ACC112 (cell line): ENCODE data around the gene CLDN5.

Experiments
- H2AFZ ChIP-seq: fragments of 200-600 bp; sonication (generic); one replicate; pipeline ENCODE4 v1.6.0; 2017; ENCODE audit warnings: antibody characterized with exemption, low read length; ENCODE audit not compliant: unreplicated experiment
- H3K27ac ChIP-seq: fragments of 200-600 bp; sonication (generic); 2 replicates; pipeline ENCODE4 v1.5.1; 2014; ENCODE audit warnings: low read depth, mild to moderate bottlenecking, antibody characterized with exemption, low read length, moderate library complexity
- H3K27me3 ChIP-seq: fragments of 200-600 bp; sonication (generic); 2 replicates; pipeline ENCODE4 v1.6.1; 2014; ENCODE audit warnings: mild to moderate bottlenecking, antibody characterized with exemption, low read length, moderate library complexity, mixed read lengths; ENCODE audit not compliant: insufficient read depth
- H3K36me3 ChIP-seq: fragments of 200-600 bp; sonication (generic); 2 replicates; pipeline ENCODE4 v1.6.1; 2016; ENCODE audit warnings: mild to moderate bottlenecking, antibody characterized with exemption, low read length, moderate library complexity, mixed read lengths; ENCODE audit not compliant: insufficient read depth
- H3K4me1 ChIP-seq: fragments of 200-600 bp; sonication (generic); one replicate; pipeline ENCODE4 v1.6.1; 2016; ENCODE audit warnings: low read length, mixed read lengths; ENCODE audit not compliant: insufficient read depth, unreplicated experiment, control insufficient read depth
- H3K4me3 ChIP-seq: fragments of 200-600 bp; sonication (generic); 2 replicates; pipeline ENCODE4 v1.5.1; 2014; ENCODE audit warnings: mild to moderate bottlenecking, low read depth, low read length
- H3K79me2 ChIP-seq: fragments of 200-600 bp; sonication (generic); one replicate; pipeline ENCODE4 v1.6.0; 2016; ENCODE audit warnings: low read length; ENCODE audit not compliant: control insufficient read depth, unreplicated experiment, insufficient read depth

Gene CLDN5, protein sequence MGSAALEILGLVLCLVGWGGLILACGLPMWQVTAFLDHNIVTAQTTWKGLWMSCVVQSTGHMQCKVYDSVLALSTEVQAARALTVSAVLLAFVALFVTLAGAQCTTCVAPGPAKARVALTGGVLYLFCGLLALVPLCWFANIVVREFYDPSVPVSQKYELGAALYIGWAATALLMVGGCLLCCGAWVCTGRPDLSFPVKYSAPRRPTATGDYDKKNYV

DNA sequence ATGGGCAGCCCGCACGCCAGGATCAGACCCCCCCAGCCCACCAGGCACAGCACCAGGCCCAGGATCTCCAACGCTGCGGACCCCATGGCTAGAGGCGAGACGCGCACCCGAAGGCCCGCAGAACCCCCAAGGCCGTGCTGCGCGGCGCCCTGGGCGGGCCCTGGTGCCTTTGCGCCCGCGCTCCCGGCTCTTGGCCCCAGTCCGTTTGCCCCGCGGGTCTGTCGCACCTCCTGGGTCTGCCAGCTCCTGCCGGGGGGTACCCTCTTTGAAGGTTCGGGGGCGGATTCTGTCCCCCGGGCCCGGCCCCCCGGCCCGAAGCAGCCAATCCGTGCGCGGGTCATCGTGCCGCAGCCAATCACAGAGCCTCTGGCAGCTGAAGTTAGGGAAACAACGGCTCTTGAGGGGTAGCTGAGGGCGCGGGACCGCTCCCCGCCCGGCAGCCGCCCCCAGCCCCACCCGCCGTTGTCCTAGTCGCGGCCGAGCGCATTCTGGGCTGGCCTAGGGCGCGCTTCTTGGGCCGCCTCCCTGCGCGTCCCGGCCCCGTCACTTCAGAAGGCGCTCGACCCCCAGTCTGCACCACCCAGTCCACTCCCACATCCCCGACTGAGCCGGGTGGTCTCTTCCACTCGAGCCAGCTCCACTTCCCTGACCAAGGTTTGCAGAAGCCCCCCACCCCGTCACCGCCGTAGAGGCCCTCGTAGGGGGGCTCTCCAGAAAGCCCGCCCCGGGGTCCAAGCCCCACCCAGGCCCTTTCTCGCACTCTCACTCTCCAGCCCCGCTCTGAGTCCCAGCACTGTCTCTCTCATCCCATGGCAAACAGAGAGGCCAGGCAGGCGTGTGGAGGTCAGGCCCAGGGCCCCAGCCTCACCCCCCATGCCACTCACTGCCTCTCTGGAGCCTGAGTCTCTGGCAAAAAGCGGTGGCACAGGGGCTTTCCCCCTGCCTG is at the start of gene CLDN5:
CLDN5 (minus strand) TSS at position 241 of the 946 bp plus-strand sequence; CDS start at position 86, 155 bp downstream.
- H3K4me1 ChIP-seq, result no peaks in the 10 kb centered on the region
- H2AFZ ChIP-seq, result no peak within 1 kb of the TSS
- H3K36me3 ChIP-seq, result no peaks in the 10 kb centered on the region
- H3K4me3 ChIP-seq, result peak within 1 kb of the TSS; percentile 50
- no peaks in the 10 kb centered on the region for H3K79me2 ChIP-seq
- H3K27ac ChIP-seq, result no peak within 1 kb of the TSS
- peaks cover 10% of the 10 kb centered on the region; the same call in 1 of the 2 replicates for H3K27me3 ChIP-seq

DNA sequence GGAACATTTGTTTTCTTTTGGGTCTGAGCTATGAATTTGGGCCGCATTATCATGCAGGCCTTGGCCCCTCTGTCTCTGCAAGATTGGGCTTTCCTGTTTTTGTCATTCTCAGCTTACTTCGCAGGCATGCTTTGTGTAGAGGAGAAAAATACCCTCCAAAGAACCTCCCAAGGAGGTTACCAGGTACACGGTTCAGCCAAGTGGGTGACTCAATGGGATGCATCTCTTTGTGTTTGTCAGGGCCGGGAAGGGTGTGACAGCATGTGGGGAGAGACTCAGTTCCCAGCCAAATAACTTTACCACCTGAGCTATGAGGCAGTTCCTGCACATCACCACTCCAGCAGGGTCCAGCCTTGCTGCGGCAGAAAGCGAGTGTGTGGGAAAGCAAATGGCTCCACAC is 47.8 kb upstream of the CLDN5 start:
- no peak overlapping the region for H3K27ac ChIP-seq
- H3K4me1 ChIP-seq, result peaks cover 25% of the 10 kb centered on the region
- H2AFZ ChIP-seq, result no peak overlapping the region

DNA sequence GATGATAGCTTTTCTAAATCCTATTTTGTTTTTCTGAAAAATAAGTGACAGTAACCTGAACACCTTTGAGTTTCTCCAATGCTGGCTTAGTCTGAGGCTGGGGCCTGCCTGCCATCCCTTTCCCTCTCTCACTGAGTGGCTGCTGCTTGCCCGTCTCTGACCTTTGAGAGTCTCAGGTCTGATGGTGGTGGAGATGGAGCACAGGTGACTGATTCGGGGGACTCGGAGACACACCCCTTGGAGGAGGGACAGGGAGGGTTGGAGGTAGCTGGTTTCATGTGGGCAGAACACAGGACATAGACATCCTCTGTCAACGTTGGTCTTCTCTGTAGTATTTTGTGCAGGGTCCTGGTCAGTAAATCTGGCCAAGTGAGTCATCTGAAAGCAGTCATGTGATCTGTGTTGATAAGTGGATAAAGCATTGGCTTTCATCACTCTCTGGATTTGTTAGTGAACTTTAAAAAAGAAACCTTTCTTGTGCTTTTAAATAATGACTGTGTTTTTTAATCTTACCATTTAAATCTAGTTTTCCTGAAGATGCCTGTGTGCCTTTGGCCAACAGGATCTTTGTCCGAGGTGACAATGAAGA is 47.1 kb upstream of the CLDN5 start:
- no peaks in the 10 kb centered on the region for H3K27me3 ChIP-seq
- no peak overlapping the region for H3K4me3 ChIP-seq
- no peak overlapping the region for H2AFZ ChIP-seq

More for the DNA sequence above, 47.8 kb upstream of the CLDN5 start:
- H3K36me3 ChIP-seq, result no peaks in the 10 kb centered on the region
- no peaks in the 10 kb centered on the region for H3K79me2 ChIP-seq
- H3K4me3 ChIP-seq, result no peak overlapping the region
- H3K27me3 ChIP-seq, result no peaks in the 10 kb centered on the region

DNA sequence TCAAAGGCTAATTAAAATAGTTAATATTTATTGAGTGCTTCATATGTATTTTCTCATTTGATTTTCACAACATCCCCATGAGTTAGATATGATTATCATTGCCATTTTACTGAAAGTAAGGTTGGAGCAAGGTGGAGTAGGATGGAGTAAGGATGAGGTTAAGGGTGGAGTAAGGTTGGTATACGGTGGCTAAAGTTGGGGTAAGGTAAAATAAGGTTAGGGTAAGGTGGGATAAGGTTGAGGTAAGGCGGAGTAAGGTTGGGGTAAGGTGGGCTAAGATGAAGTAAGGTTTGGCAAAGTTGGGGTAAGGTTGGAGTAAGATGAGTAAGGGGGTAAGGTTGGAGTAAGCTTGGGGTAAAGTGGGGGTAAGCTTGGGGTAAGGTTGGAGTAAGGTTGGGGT is 45.8 kb upstream of the CLDN5 start:
- Histone ChIP-seq H3K27me3 (no peaks in the 10 kb centered on the region), H3K4me3 (no peak overlapping the region), H3K4me1 (peaks cover 22% of the 10 kb centered on the region), H3K79me2 (no peaks in the 10 kb centered on the region), H3K27ac (no peak overlapping the region), H2AFZ (no peak overlapping the region), H3K36me3 (no peaks in the 10 kb centered on the region)

More for the DNA sequence above, 47.1 kb upstream of the CLDN5 start:
- H3K4me1 ChIP-seq, result peaks cover 19% of the 10 kb centered on the region
- H3K79me2 ChIP-seq, result no peaks in the 10 kb centered on the region
- H3K36me3 ChIP-seq, result no peaks in the 10 kb centered on the region
- no peak overlapping the region for H3K27ac ChIP-seq

DNA sequence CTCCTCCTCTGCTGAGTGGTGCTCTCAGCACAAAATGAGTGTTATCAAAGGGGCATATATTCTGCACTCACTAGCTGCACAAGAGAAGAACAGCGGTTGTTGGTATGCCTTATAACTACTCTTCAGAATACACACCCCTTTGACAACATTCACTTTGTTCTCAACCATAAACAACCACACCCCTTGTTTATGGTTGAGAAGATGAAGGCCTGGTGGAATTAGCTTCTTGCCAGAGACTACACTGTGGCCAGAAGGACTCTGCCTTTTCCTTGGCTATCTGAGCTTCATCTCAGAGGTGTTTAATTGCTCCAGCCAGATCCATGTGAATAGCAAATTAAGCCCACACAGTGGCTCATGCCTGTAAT is 45.0 kb upstream of the CLDN5 start:
- Histone ChIP-seq H2AFZ (no peak overlapping the region), H3K36me3 (no peaks in the 10 kb centered on the region), H3K27ac (peak overlapping the region; percentile 60), H3K4me3 (no peak overlapping the region), H3K27me3 (no peaks in the 10 kb centered on the region), H3K79me2 (no peaks in the 10 kb centered on the region), H3K4me1 (peaks cover 22% of the 10 kb centered on the region)

DNA sequence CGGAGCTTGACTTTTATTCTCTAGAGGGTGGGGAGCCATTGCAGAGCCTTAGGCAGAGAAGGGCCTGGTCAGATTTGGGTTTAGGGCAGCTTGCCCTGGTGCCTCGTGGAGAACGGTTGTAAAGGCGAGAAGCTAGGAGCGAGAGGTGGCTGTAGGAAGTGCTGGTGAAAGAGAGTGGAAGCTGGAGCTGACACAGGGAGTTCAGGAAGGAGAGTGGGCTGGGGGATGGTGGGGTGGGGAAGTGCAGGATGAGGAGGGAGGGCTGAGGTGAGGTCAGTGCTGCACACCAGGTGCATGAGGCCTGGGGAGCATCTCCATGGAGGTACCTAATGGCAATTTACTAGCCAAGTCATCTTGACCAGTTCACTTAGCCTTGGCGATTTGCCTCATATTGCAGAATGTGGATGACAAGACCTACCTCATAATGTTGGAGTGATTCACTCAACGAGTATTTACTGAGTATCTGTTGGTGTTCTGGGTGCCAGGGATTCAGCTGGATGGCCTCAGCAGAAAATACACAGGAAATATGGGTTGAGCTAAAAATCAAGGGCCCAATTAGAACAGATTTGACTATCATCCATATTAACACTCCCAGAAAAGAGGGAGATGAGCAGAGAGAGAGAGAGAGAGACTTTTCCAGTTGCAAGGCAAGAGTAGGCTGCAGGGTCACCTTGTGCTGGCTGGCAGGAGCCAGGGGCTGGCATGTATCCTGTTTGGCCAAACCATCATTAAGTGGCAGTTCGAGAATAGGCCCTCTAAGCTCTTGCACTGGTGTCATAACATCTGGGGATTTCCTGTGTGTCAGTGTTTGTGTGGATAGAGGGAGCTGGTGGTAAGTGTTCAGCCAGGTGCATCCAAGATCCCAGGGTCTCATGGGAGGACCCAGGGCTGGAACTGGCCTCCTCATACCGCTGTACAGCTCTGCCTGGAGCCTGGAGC is 44.4 kb upstream of the CLDN5 start:
- Histone ChIP-seq H3K79me2 (no peaks in the 10 kb centered on the region), H3K36me3 (no peaks in the 10 kb centered on the region), H2AFZ (no peak overlapping the region), H3K27me3 (no peaks in the 10 kb centered on the region), H3K27ac (peak overlapping the region; percentile 60), H3K4me3 (no peak overlapping the region), H3K4me1 (peaks cover 22% of the 10 kb centered on the region)

DNA sequence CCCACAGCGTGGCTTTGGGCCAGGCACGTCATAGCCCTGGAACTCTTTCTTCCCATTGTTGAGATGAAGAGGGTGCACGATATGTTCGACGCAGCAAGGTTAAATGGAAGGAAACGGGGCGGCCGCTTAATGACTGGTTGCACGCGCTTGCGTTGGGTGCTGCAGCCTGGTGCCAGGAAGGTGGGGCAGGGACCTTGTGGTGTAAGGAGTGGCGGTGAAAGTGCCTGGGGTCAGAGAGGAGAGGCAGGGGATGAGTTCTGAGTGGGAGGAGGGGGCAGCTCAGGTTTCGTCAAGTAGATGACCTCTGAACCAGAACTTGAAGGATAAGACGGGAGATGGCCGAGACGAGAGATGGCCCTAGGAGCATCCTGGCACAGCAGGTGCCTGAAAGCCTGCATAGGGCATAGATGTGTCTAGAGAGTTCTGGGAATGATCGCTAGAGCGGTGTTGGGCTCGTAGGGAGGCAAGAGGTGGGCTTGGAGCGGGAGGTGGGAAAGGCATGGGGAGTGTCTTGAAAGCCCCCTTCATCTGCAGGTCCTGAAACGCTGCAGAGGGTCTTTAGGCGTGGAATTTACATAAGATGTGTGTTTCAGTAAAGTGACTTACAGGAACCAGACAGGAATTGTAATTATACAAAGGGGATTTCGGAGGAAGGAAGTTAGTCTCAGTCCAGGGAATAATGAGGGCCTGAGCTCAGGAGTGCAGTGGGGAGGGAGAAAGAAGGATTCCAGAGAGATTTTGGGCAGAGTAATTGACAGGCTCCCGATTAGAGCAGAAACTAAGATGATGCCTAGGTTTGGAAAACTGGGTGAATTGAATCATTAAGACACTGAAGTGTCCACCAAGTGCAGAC is 43.2 kb upstream of the CLDN5 start:
- Histone ChIP-seq H3K4me3 (no peak overlapping the region), H3K36me3 (no peaks in the 10 kb centered on the region), H2AFZ (no peak overlapping the region), H3K4me1 (peaks cover 22% of the 10 kb centered on the region), H3K27ac (no peak overlapping the region), H3K27me3 (no peaks in the 10 kb centered on the region), H3K79me2 (no peaks in the 10 kb centered on the region)

DNA sequence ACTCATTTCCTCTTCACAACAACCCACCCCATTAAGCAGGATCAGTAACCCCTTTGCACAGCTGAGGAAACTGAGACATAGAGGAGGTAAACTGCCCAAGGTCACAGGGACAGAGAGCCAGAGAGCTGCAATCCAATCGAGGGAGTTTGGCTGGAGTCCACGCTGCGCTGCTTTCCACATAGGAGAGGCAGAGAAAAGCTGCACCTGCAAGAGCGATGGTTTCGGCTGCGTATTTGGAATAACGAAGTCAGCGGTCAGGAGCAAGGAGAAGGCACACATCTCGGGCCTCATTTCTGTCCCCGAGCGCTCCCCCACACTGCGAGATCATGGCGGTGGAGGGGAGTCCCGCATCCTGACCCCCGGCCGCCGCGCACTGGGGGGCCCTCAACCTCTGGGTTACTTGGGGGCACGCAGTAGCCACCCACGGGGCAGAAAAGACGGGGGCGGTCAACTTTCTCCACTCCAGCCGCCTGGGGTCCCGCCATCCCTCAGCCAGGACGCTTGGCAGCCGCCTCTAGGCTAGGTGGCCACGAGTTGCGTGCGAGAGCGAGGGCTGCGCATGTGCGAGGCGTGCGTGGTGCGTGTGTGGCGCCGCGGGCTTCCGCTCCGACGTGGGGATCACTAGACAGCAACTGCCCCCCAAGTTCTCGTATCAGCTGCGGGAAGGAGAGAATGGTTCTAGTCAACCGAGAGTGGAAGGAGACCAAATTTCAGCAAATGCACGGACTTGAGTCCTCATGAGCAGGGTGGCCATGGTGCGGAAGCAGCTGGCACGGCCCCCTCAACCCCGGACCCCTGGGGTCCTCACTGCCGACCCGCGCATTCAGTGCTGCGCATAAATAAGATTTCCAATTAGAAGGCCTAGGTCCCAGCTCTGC is 42.3 kb upstream of the CLDN5 start:
- H3K36me3 ChIP-seq, result no peaks in the 10 kb centered on the region
- no peak overlapping the region for H3K4me3 ChIP-seq
- no peaks in the 10 kb centered on the region for H3K27me3 ChIP-seq
- H3K27ac ChIP-seq, result no peak overlapping the region
- H3K4me1 ChIP-seq, result peaks cover 17% of the 10 kb centered on the region
- H3K79me2 ChIP-seq, result no peaks in the 10 kb centered on the region
- no peak overlapping the region for H2AFZ ChIP-seq
